Gastrocnemius medialis (tissue), 4 donors: Measurements from ENCODE around the gene PLXNA2.

Experiments used
- CTCF ChIP-seq, 5 experiments: fragments of 450-650 bp in 3 of 5; fragments of 200-600 bp in 2 of 5; sonication (generic) in 2 of 5; IDR thresholded peaks in 4 of 5; conservative IDR thresholded peaks in 1 of 5; 1 replicate in 4 of 5; 2 replicates in 1 of 5; pipeline ENCODE4 v1.5.1; 2016 to 2019; ENCODE audit warnings: antibody characterized with exemption in 5 of 5, mild to moderate bottlenecking in 3 of 5, moderate library complexity in 3 of 5
- POLR2A ChIP-seq, 2 donors: fragments of 450-650 bp; IDR thresholded peaks; one replicate each; pipeline ENCODE4 v1.6.1; 2017; ENCODE audit warnings: antibody characterized with exemption in 2 of 2, mild to moderate bottlenecking in 2 of 2, moderate library complexity in 2 of 2

GRCh38 chr1:208052135-208052534 is 192.0 kb downstream of the PLXNA2 start:
- TF ChIP-seq CTCF (IDR thresholded peaks at IDR 0.05 in 4 of 5, conservative IDR thresholded peaks at IDR 0.05 in 1 of 5) (no peak), POLR2A (IDR thresholded peaks at IDR 0.05) (no peak)
